ENCODE results near the gene IQCK. TPM values are rescaled to one million over a fixed set of nuclear protein-coding genes. Genes with fewer than 3 reads are reported as not detected.

The IQCK gene
- total RNA-seq, 4 donors from 2014 or later, result 9.0 to 16.3 (median 14.5) TPM

GRCh38 chr16:19878757-19879156 lies 160.7 kb downstream of the IQCK start:
- Histone ChIP-seq H3K27me3 (peaks cover 14% of the 10 kb centered on the region), H3K4me3 (no peak overlapping the region), H3K4me1 (peaks cover 0 to 12% (median 0%) of the 10 kb centered on the region in 3 donors), H3K36me3 (peaks cover 0 to 8% of the 10 kb centered on the region in 2 donors), H3K27ac (no peak overlapping the region), H3K9me3 (no peaks in the 10 kb centered on the region)
- no peak for TF ChIP-seq EP300 (IDR thresholded peaks at IDR 0.05)
- no peak for ATAC-seq
- WGBS, 2 donors (ENCODE audit: low coverage in 1 of 2), result 60% methylated on average over 3 of the region's 11 CpGs; no CpG with 5 or more reads in 1 of the 2 donors

DNA sequence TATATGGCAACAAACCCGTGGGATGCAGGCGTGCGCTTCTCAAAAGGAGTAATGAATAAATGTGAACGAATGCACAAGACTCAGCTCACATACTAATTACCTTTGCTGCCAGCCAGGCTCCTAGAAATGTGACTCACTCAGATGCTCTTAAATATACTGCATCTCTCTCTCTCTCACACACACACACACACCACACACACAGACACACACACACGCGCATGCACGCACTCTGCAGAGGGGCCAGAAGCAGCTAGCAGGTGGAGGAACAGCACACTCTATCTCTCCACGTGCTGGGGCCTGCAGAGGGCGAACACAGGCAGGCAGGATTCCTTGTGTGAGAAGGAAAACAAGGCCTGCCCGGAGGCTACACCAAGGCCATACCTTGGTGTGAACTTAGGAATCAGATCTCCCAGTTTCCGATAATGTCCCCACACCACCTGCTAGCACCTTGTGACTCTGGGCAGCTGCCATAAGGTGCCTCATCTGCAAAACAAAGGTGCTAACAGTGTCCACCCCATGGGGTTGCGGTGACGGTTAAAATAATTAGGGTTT lies 161.2 kb downstream of the IQCK start:
- Histone ChIP-seq H3K36me3 (peaks cover 0 to 8% of the 10 kb centered on the region in 2 donors), H3K27ac (no peak overlapping the region), H3K9me3 (no peaks in the 10 kb centered on the region), H3K27me3 (peaks cover 20% of the 10 kb centered on the region), H3K4me3 (no peak overlapping the region), H3K4me1 (peaks cover 0 to 18% (median 0%) of the 10 kb centered on the region in 3 donors)
- no peak for ATAC-seq
- 78 to 81% methylated on average over 5 to 8 of the region's 13 CpGs for WGBS, 2 donors (ENCODE audit: low coverage in 1 of 2)
- TF ChIP-seq CTCF (IDR thresholded peaks at IDR 0.05) (no peak), EP300 (IDR thresholded peaks at IDR 0.05) (no peak), POLR2AphosphoS5 (IDR thresholded peaks at IDR 0.05) (no peak), POLR2A (IDR thresholded peaks at IDR 0.05) (no peak)

DNA sequence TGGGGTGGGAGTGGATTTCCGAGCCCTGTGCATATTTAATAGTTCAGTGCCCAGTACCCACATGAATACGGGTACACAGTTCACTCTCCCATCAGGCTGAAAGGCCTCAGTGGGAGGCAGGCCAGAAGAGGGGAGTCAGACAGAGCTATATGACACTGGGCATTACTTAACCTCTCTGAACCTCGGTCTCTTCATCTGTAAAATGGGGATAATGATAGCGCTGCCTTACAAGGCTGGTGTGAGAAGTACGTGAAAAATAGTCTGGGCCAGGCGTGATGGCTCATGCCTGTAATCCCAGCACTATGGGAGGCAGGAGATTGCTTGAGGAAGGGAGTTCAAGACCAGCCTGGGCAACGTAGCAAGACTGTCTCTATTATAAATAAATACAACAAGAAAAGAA lies 163.0 kb downstream of the IQCK start:
- WGBS, 2 donors (ENCODE audit: low coverage in 1 of 2), result 86% methylated on average over 7 of the region's 7 CpGs; no CpG with 5 or more reads in 1 of the 2 donors
- Histone ChIP-seq H3K4me3 (no peak overlapping the region), H3K9me3 (no peaks in the 10 kb centered on the region), H3K36me3 (peaks cover 0 to 8% of the 10 kb centered on the region in 2 donors), H3K27me3 (peaks cover 35% of the 10 kb centered on the region), H3K4me1 (peaks cover 0 to 33% (median 9%) of the 10 kb centered on the region in 3 donors), H3K27ac (no peak overlapping the region)
- TF ChIP-seq POLR2A (IDR thresholded peaks at IDR 0.05), result no peak
- TF ChIP-seq POLR2AphosphoS5 (IDR thresholded peaks at IDR 0.05), result no peak
- no peak for TF ChIP-seq EP300 (IDR thresholded peaks at IDR 0.05)
- TF ChIP-seq CTCF (IDR thresholded peaks at IDR 0.05), result no peak
- no peak for ATAC-seq

GRCh38 chr16:19881783-19882182 lies 163.7 kb downstream of the IQCK start:
- Histone ChIP-seq H3K4me1 (peaks cover 0 to 39% (median 9%) of the 10 kb centered on the region in 3 donors), H3K9me3 (no peaks in the 10 kb centered on the region), H3K27ac (peak overlapping the region in 1 of 4 donors; percentile 80), H3K4me3 (peak overlapping the region in 1 of 2 donors; percentile 72), H3K27me3 (peaks cover 36% of the 10 kb centered on the region), H3K36me3 (peaks cover 0 to 8% of the 10 kb centered on the region in 2 donors)
- TF ChIP-seq EP300 (IDR thresholded peaks at IDR 0.05) (no peak), POLR2AphosphoS5 (IDR thresholded peaks at IDR 0.05) (no peak), POLR2A (IDR thresholded peaks at IDR 0.05) (no peak), CTCF (IDR thresholded peaks at IDR 0.05) (no peak)
- no peak for ATAC-seq
- WGBS, 2 donors (ENCODE audit: low coverage in 1 of 2), result 52 to 71% methylated on average over 2 to 4 of the region's 6 CpGs

DNA sequence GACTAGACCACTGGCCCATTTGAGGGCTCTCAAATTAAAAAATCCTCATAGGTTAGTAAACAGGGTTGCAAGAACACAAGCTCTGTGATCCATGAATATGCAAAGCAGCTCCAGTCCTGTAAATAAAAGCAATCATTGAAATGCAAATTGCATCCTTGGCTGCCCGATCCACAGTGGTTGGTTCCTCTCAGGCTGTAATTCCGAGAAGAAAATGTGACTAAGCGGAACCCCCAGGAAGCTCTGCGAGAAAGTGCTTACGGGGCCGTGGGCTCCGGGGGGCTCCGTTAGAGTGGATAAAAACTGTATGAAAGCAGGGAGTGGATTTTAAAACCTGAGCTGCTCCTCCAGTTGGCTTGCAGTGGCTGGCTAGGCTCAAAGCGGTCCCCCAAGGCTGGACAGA lies 164.1 kb downstream of the IQCK start:
- WGBS, 2 donors (ENCODE audit: low coverage in 1 of 2), result 89% methylated on average over 3 of the region's 9 CpGs; no CpG with 5 or more reads in 1 of the 2 donors

More for the DNA sequence above, 164.1 kb downstream of the IQCK start:
- H3K27ac ChIP-seq, result peak overlapping the region in 3 of 4 donors; percentile 58 to 80 (median 61)
- peaks cover 0 to 39% (median 9%) of the 10 kb centered on the region in 3 donors for H3K4me1 ChIP-seq
- TF ChIP-seq EP300 (IDR thresholded peaks at IDR 0.05) (no peak), CTCF (IDR thresholded peaks at IDR 0.05) (no peak), POLR2AphosphoS5 (IDR thresholded peaks at IDR 0.05) (no peak), POLR2A (IDR thresholded peaks at IDR 0.05) (no peak)
- H3K4me3 ChIP-seq, result peak overlapping the region in 1 of 2 donors; percentile 72
- H3K27me3 ChIP-seq, result peaks cover 36% of the 10 kb centered on the region
- no peak for ATAC-seq
- H3K36me3 ChIP-seq, result peaks cover 0 to 8% of the 10 kb centered on the region in 2 donors
- H3K9me3 ChIP-seq, result no peaks in the 10 kb centered on the region
